ENCODE data around the gene BABAM1.
"Not testable (repeated sequence)": the region's sequence is repeated elsewhere in the genome, so short reads cannot be mapped to it uniquely, and the experiment has no call there.

BABAM1 gene

DNA sequence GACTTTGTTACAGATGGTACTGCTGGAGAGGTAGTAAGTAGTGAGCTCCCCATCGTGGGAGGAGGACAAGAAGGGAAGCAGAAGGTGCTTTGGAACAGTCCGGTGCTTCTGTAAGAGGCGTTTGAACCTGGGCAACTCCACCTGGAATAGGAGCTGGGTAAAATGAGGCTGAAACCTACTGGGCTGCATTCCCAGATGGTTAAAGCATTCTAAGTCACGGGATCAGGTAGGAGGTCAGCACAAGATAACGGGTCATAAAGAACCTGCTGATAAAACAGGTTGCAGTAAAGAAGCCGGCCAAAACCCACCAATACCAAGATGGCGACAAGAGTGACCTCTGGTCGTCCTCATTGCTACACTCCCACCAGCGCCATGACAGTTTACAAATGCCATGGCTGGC, 19.5 kb downstream of the BABAM1 start:
- Histone ChIP-seq H3K4me3 (no peak overlapping the region), H3K9ac (ENCODE audit: insufficient read length) (no peak overlapping the region), H3K36me3 (ENCODE audit: insufficient read depth, low read length) (peaks cover 8% of the 10 kb centered on the region; the same call in 1 of the 2 replicates), H3K9me3 (ENCODE audit: low read depth, low read length) (no peaks in the 10 kb centered on the region), H3K27ac (no peak overlapping the region)
- DNase-seq (ENCODE audit: low read depth, low spot score): no peak
- TF ChIP-seq POLR2AphosphoS5 (IDR thresholded peaks at IDR 0.05; ENCODE audit: borderline replicate concordance, low read depth, low read length) (no peak), FOXP2 (optimal IDR thresholded peaks at IDR 0.05; ENCODE audit: control extremely low read depth, extremely low read length, insufficient read depth) (no peak), EZH2 (IDR thresholded peaks at IDR 0.05) (no peak)

DNA sequence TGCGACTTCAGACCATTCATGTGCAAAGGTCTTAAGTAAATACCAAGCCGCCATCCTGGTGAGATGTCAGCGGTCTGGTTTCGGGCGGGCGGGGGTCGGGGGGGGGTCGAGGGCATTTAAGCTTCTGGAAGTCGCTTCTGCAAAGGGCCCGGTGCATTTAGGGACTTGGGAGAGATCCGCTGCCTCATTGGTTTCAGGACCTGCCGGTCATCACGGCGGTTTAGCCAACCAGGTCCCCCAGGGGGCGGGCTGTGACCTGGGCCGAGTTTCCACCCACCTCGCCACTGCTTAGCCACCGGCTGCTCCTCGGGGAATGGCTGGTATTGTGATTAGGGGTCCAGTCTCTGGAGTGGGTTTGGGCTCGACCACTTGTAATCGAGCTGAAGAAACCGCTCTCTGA, 22.2 kb downstream of the BABAM1 start:
- no peak for DNase-seq (ENCODE audit: low read depth, low spot score)

DNA sequence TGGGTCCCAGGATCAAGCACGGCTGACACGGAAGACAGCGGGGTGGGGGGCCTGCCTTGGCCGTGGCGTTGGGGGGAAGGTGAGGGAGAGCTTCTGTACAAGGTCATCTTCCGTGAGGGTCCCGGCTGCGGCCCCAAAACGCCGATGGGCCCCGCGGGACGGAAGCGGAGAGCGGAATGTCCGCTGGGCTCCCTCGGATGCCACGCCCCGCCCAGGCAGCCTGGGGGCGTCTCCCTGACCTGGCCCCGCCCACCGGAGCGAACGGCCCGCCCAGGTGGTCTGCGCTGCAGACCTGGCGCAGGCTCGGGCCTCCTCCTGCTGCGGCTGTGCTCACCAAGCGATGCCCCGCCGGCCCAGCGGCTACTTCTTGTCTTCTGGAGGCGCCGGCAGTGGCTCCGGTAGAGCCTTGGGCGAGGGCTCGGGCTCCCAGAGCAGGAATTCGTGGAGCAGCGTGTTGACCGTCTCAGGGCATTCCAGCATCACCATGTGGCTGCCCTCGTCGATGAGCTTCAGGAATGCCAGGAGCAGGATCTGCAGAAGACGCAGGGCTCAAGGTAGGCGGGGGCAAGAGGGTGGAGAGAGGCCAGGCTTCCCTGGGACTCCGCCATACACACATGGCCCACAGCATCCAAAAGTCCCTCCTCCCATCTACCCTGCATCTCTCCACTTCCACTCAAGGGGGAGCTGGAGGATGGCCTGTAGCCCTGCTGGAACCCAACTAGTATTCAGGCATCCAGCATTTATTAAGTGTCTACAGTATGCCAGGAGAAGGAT, 25.2 kb downstream of the BABAM1 start:
- no peak for DNase-seq (ENCODE audit: low read depth, low spot score)
- Histone ChIP-seq H3K36me3 (ENCODE audit: insufficient read depth, low read length) (no peaks in the 10 kb centered on the region; the same call in 1 of the 2 replicates), H3K27ac (no peak overlapping the region), H3K9me3 (ENCODE audit: low read depth, low read length) (no peaks in the 10 kb centered on the region), H3K9ac (ENCODE audit: insufficient read length) (peak overlapping the region; percentile 59), H3K4me3 (peak overlapping the region; percentile 91)
- no peak for TF ChIP-seq FOXP2 (optimal IDR thresholded peaks at IDR 0.05; ENCODE audit: control extremely low read depth, extremely low read length, insufficient read depth)
- peak; percentile 69 for TF ChIP-seq POLR2AphosphoS5 (IDR thresholded peaks at IDR 0.05; ENCODE audit: borderline replicate concordance, low read depth, low read length)
- TF ChIP-seq EZH2 (IDR thresholded peaks at IDR 0.05): no peak

More for the DNA sequence above, 22.2 kb downstream of the BABAM1 start:
- no peak overlapping the region for H3K9ac ChIP-seq (ENCODE audit: insufficient read length)
- TF ChIP-seq FOXP2 (optimal IDR thresholded peaks at IDR 0.05; ENCODE audit: control extremely low read depth, extremely low read length, insufficient read depth) (no peak), EZH2 (IDR thresholded peaks at IDR 0.05) (no peak), POLR2AphosphoS5 (IDR thresholded peaks at IDR 0.05; ENCODE audit: borderline replicate concordance, low read depth, low read length) (no peak)
- H3K4me3 ChIP-seq: no peak overlapping the region
- H3K36me3 ChIP-seq (ENCODE audit: insufficient read depth, low read length): no peaks in the 10 kb centered on the region; the same call in 1 of the 2 replicates
- H3K27ac ChIP-seq: no peak overlapping the region
- no peaks in the 10 kb centered on the region for H3K9me3 ChIP-seq (ENCODE audit: low read depth, low read length)

DNA sequence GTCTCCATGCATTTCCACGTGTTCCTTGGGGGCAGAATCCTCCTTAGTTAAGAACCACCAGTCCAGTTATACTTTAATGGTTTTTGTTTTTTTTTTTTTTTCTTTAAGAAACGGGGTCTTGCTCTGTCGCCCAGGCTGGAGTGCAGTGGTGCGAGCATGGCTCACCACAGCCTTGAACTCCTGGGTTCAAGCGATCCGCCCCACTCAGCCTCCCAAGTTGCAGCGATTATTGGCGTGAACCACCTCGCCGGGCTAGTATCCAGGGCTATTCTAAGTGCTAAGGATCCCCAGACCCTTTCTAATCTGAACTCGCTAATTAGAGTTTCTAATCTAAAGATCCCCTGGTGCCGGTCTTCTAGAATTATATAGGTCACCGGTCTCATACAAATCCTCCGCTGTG, 26.4 kb downstream of the BABAM1 start:
- no peak overlapping the region for H3K9ac ChIP-seq (ENCODE audit: insufficient read length)

DNA sequence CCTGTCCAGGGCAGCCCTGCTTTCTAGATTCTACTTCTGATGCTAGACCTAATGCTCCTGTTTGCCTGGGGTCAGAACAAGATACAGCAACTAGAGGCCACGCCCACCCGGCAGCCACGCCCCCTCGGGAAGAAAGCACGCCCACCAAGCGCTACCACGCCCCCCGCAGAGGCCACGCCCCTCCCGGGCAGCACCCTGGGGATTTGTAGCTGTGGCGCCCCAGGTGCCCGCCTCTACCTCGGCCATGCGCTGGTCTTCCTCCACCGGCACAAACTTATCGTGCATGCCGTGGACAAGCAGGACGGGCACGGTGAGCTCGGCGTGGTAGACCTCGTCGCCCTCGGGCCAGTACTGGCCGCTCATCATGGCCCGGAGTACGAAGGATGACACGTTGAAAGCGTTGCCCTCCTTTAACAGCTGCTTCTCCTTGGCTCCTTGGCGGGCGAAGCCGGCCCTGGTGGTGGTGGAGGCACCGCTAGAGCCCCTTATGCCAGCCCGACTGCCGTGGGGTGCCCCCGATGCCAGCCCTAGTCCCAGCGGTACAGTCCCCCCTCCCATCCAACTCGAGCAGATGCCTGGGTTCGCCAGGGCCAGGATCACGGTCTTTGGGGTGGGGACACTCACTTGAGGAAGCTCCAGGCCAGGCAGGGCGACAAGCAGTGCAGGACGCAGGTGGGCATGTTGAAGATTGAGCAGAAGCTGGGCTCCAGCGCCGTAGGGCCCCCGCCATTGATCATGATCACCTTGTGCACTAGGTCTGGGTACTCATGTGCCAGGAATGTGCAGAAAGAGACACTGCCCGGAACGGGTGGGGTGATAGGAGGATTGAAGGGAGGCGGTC, 27.0 kb downstream of the BABAM1 start:
- Histone ChIP-seq H3K36me3 (ENCODE audit: insufficient read depth, low read length) (peaks cover 11% of the 10 kb centered on the region), H3K4me3 (no peak overlapping the region), H3K27ac (no peak overlapping the region), H3K9me3 (ENCODE audit: low read depth, low read length) (0 out of 2 replicates have a peak, but pooled peaks cover 4% of the 10 kb centered on the region), H3K9ac (ENCODE audit: insufficient read length) (no peak overlapping the region)
- TF ChIP-seq POLR2AphosphoS5 (IDR thresholded peaks at IDR 0.05; ENCODE audit: borderline replicate concordance, low read depth, low read length) (no peak), EZH2 (IDR thresholded peaks at IDR 0.05) (no peak)
- DNase-seq (ENCODE audit: low read depth, low spot score): no peak

More for the DNA sequence above, 26.4 kb downstream of the BABAM1 start:
- Histone ChIP-seq H3K36me3 (ENCODE audit: insufficient read depth, low read length) (peaks cover 6% of the 10 kb centered on the region), H3K9me3 (ENCODE audit: low read depth, low read length) (0 out of 2 replicates have a peak, but pooled peaks cover 4% of the 10 kb centered on the region), H3K4me3 (no peak overlapping the region), H3K27ac (no peak overlapping the region)
- no peak for TF ChIP-seq EZH2 (IDR thresholded peaks at IDR 0.05)
- TF ChIP-seq POLR2AphosphoS5 (IDR thresholded peaks at IDR 0.05; ENCODE audit: borderline replicate concordance, low read depth, low read length): no peak
- no peak for TF ChIP-seq FOXP2 (optimal IDR thresholded peaks at IDR 0.05; ENCODE audit: control extremely low read depth, extremely low read length, insufficient read depth)
- no peak for DNase-seq (ENCODE audit: low read depth, low spot score)

DNA sequence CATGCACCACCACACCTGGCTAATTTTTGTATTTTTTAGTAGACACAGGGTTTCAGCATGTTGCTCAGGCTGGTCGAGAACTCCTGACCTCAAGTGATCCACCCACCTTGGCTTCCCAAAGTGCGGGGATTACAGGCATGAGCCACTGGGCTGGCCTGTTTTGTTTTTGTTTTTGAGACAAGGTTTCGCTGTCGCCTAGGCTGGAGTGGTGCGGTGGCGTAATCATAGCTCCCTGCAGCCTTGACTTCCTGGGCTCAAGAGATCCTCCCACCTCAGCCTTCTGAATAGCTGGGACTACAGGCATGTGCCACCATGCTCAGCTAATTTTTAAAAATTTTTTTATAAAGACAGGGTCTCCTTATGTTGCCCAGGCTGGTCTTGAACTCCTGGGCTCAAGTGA, 28.3 kb downstream of the BABAM1 start:
- not testable (repeated sequence) for H3K9me3 ChIP-seq (ENCODE audit: low read depth, low read length); H3K9ac ChIP-seq (ENCODE audit: insufficient read length); DNase-seq (ENCODE audit: low read depth, low spot score); H3K27ac ChIP-seq; H3K4me3 ChIP-seq
- H3K36me3 ChIP-seq (ENCODE audit: insufficient read depth, low read length): peaks cover 11% of the 10 kb centered on the region

DNA sequence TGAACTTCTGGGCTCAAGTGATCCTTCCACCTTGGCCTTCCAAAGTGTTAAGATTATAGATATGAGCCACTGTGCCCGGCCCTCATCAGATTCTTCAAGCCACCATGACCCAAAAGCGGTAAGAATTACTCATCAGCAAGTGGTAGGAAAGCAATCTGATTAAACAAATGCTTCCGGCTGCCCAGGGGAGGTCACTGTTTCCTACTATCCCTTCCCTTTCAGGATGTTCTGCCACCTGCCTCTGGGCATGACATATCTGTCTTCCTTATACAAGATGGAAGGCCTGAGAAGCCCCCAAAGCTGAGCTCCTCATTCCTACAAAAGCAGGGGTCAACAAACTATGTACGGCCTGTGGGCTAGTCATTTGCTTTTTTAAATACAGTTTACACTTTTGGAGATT, 29.0 kb downstream of the BABAM1 start:
- DNase-seq (ENCODE audit: low read depth, low spot score): no peak
- TF ChIP-seq FOXP2 (optimal IDR thresholded peaks at IDR 0.05; ENCODE audit: control extremely low read depth, extremely low read length, insufficient read depth): no peak
- no peak for TF ChIP-seq POLR2AphosphoS5 (IDR thresholded peaks at IDR 0.05; ENCODE audit: borderline replicate concordance, low read depth, low read length)
- no peak for TF ChIP-seq EZH2 (IDR thresholded peaks at IDR 0.05)
- 0 out of 2 replicates have a peak, but pooled peaks cover 4% of the 10 kb centered on the region for H3K9me3 ChIP-seq (ENCODE audit: low read depth, low read length)
- H3K27ac ChIP-seq: no peak overlapping the region
- no peak overlapping the region for H3K4me3 ChIP-seq
- peaks cover 11% of the 10 kb centered on the region for H3K36me3 ChIP-seq (ENCODE audit: insufficient read depth, low read length)
- H3K9ac ChIP-seq (ENCODE audit: insufficient read length): no peak overlapping the region

DNA sequence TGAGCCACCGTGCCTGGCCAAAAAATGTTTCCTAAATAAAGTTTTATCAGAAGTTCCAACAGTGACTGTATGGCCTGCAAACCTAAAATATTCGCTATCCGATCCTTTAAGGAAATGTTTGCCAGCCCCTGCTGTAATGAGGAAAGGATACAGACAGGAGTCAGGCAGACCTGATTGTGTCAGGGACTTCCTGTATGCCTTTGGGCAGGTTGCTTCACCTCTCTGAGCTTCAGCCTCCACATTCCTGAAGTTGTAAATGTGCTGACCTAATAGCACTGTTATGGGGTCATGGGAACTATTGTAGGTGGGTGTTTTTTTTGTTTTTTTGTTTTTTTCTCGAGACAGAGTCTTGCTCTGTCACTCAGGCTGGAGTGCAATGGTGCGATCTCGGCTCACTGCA, 29.7 kb downstream of the BABAM1 start:
- Histone ChIP-seq H3K27ac (no peak overlapping the region), H3K4me3 (no peak overlapping the region), H3K9me3 (ENCODE audit: low read depth, low read length) (0 out of 2 replicates have a peak, but pooled peaks cover 4% of the 10 kb centered on the region), H3K9ac (ENCODE audit: insufficient read length) (no peak overlapping the region), H3K36me3 (ENCODE audit: insufficient read depth, low read length) (peaks cover 11% of the 10 kb centered on the region)
- no peak for TF ChIP-seq EZH2 (IDR thresholded peaks at IDR 0.05)
- TF ChIP-seq FOXP2 (optimal IDR thresholded peaks at IDR 0.05; ENCODE audit: control extremely low read depth, extremely low read length, insufficient read depth): no peak
- no peak for TF ChIP-seq POLR2AphosphoS5 (IDR thresholded peaks at IDR 0.05; ENCODE audit: borderline replicate concordance, low read depth, low read length)
- DNase-seq (ENCODE audit: low read depth, low spot score): no peak
